ENCODE measurements around the gene ZFPM1. TPM values are rescaled to one million over a fixed set of nuclear protein-coding genes. Genes with fewer than 3 reads are reported as not detected.

ZFPM1 gene
- total and polyA plus RNA-seq, 4 donors = 0.19 to 12.8 (median 5.3) TPM

DNA sequence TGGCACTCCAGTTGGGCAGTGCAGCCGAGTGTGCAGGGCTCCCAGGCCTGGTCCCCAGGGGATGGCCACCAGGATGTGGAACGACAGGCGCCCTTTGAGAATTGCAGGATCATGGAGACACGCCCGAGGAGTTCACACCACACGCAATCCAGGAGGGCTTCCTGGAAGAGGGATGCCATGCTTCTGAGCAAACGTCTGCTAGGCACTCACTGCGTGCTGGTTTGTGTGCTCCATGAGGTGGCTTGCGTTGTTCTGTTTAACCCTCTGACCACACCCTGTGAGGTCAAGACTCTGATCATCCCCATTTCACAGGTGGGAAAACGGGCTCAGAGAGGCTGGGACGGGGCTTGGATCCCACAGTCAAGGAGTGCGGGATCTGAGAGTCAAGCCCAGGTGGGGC lies 32.6 kb upstream of the ZFPM1 start:
- no peak overlapping the region for H3K9ac ChIP-seq (ENCODE audit: low read depth in 1 of 2, low read length in 2 of 2)
- 83% methylated on average over 12 of the region's 12 CpGs for WGBS
- no peak overlapping the region for H3K27ac ChIP-seq (ENCODE audit: low read depth in 1 of 2, low read length in 2 of 2)
- H3K36me3 ChIP-seq (ENCODE audit: control insufficient read depth in 4 of 4, insufficient read depth in 3 of 4, low read depth in 1 of 4, low read length in 3 of 4) = no peaks in the 10 kb centered on the region
- no peaks in the 10 kb centered on the region for H3K4me1 ChIP-seq (ENCODE audit: control insufficient read depth in 4 of 4, insufficient read depth in 4 of 4, low read length in 3 of 4)
- H3K9me3 ChIP-seq (ENCODE audit: control insufficient read depth in 4 of 4, low read length in 3 of 4) = no peaks in the 10 kb centered on the region
- TF ChIP-seq GABPA (IDR thresholded peaks at IDR 0.05 in 1 of 2, conservative IDR thresholded peaks at IDR 0.05 in 1 of 2) = no peak
- TF ChIP-seq, protein P1, sequence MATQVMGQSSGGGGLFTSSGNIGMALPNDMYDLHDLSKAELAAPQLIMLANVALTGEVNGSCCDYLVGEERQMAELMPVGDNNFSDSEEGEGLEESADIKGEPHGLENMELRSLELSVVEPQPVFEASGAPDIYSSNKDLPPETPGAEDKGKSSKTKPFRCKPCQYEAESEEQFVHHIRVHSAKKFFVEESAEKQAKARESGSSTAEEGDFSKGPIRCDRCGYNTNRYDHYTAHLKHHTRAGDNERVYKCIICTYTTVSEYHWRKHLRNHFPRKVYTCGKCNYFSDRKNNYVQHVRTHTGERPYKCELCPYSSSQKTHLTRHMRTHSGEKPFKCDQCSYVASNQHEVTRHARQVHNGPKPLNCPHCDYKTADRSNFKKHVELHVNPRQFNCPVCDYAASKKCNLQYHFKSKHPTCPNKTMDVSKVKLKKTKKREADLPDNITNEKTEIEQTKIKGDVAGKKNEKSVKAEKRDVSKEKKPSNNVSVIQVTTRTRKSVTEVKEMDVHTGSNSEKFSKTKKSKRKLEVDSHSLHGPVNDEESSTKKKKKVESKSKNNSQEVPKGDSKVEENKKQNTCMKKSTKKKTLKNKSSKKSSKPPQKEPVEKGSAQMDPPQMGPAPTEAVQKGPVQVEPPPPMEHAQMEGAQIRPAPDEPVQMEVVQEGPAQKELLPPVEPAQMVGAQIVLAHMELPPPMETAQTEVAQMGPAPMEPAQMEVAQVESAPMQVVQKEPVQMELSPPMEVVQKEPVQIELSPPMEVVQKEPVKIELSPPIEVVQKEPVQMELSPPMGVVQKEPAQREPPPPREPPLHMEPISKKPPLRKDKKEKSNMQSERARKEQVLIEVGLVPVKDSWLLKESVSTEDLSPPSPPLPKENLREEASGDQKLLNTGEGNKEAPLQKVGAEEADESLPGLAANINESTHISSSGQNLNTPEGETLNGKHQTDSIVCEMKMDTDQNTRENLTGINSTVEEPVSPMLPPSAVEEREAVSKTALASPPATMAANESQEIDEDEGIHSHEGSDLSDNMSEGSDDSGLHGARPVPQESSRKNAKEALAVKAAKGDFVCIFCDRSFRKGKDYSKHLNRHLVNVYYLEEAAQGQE (IDR thresholded peaks at IDR 0.05) = no peak
- TF ChIP-seq HNF4A (conservative IDR thresholded peaks at IDR 0.05) = no peak
- no peak for TF ChIP-seq RAD21 (IDR thresholded peaks at IDR 0.05)
- no peak for TF ChIP-seq JUND (IDR thresholded peaks at IDR 0.05)
- no peak for TF ChIP-seq FOXA1 (IDR thresholded peaks at IDR 0.05)
- no peak for TF ChIP-seq CTCF (IDR thresholded peaks at IDR 0.05; ENCODE audit: low read depth, low read length, missing input control)
- no peak for TF ChIP-seq ATF3 (IDR thresholded peaks at IDR 0.05)
- TF ChIP-seq RXRA (IDR thresholded peaks at IDR 0.05) = no peak
- TF ChIP-seq NR2F2 (IDR thresholded peaks at IDR 0.05) = no peak
- no peak for TF ChIP-seq HNF4G (IDR thresholded peaks at IDR 0.05)
- TF ChIP-seq MAX (IDR thresholded peaks at IDR 0.05) = no peak
- TF ChIP-seq FOXA2 (IDR thresholded peaks at IDR 0.05) = no peak
- no peak for TF ChIP-seq SP1 (IDR thresholded peaks at IDR 0.05)
- no peak for TF ChIP-seq TAF1 (conservative IDR thresholded peaks at IDR 0.05)
- DNase-seq (ENCODE audit: low spot score) = no peak
- no peak overlapping the region for H3K4me3 ChIP-seq (ENCODE audit: low read depth in 1 of 3, low read length in 3 of 3)
- H3K27me3 ChIP-seq (ENCODE audit: control insufficient read depth in 4 of 4, insufficient read depth in 4 of 4, low read length in 3 of 4) = no peaks in the 10 kb centered on the region

GRCh38 chr16:88421301-88421700 lies 31.8 kb upstream of the ZFPM1 start:
- no peaks in the 10 kb centered on the region for H3K27me3 ChIP-seq (ENCODE audit: control insufficient read depth in 4 of 4, insufficient read depth in 4 of 4, low read length in 3 of 4)
- no peaks in the 10 kb centered on the region for H3K4me1 ChIP-seq (ENCODE audit: control insufficient read depth in 4 of 4, insufficient read depth in 4 of 4, low read length in 3 of 4)
- H3K36me3 ChIP-seq (ENCODE audit: control insufficient read depth in 4 of 4, insufficient read depth in 3 of 4, low read depth in 1 of 4, low read length in 3 of 4) = no peaks in the 10 kb centered on the region
- no peak overlapping the region for H3K9ac ChIP-seq (ENCODE audit: low read depth in 1 of 2, low read length in 2 of 2)
- H3K4me3 ChIP-seq (ENCODE audit: low read depth in 1 of 3, low read length in 3 of 3) = no peak overlapping the region
- H3K27ac ChIP-seq (ENCODE audit: low read depth in 1 of 2, low read length in 2 of 2) = no peak overlapping the region
- DNase-seq (ENCODE audit: low spot score) = no peak
- 82% methylated on average over 14 of the region's 14 CpGs for WGBS
- H3K9me3 ChIP-seq (ENCODE audit: control insufficient read depth in 4 of 4, low read length in 3 of 4) = no peaks in the 10 kb centered on the region
- no peak for TF ChIP-seq RAD21 (IDR thresholded peaks at IDR 0.05)
- no peak for TF ChIP-seq CTCF (IDR thresholded peaks at IDR 0.05; ENCODE audit: low read depth, low read length, missing input control)
- TF ChIP-seq FOXA2 (IDR thresholded peaks at IDR 0.05) = no peak
- TF ChIP-seq EGR1 (IDR thresholded peaks at IDR 0.05; ENCODE audit: low read depth in 2 of 2) = no peak
- TF ChIP-seq YY1 (IDR thresholded peaks at IDR 0.05) = no peak
- no peak for TF ChIP-seq ATF3 (IDR thresholded peaks at IDR 0.05)
- no peak for TF ChIP-seq TAF1 (conservative IDR thresholded peaks at IDR 0.05)
- no peak for TF ChIP-seq HNF4G (IDR thresholded peaks at IDR 0.05)
- TF ChIP-seq JUND (IDR thresholded peaks at IDR 0.05) = no peak
- TF ChIP-seq, protein P1 (IDR thresholded peaks at IDR 0.05) = no peak
- TF ChIP-seq SP1 (IDR thresholded peaks at IDR 0.05) = no peak
- TF ChIP-seq RXRA (IDR thresholded peaks at IDR 0.05) = no peak
- TF ChIP-seq GABPA (IDR thresholded peaks at IDR 0.05 in 1 of 2, conservative IDR thresholded peaks at IDR 0.05 in 1 of 2) = no peak
- TF ChIP-seq MAX (IDR thresholded peaks at IDR 0.05) = no peak

Data from liver (tissue), 9 donors.